ENCODE results near the gene INHBE.
"Not testable (repeated sequence)": the region's sequence is repeated elsewhere in the genome, so short reads cannot be mapped to it uniquely, and the experiment has no call there.

INHBE gene

GRCh38 chr12:57485695-57486094, 30.6 kb downstream of the INHBE start:
- no peak overlapping the region for H3K27ac Mint-ChIP-seq
- DNase-seq, result no peak
- ATAC-seq, result no peak
- H3K4me3 Mint-ChIP-seq, result no peak overlapping the region
- no peaks in the 10 kb centered on the region for H3K9me3 Mint-ChIP-seq
- H3K27me3 Mint-ChIP-seq, result no peaks in the 10 kb centered on the region
- peaks cover 45% of the 10 kb centered on the region for H3K4me1 Mint-ChIP-seq
- peaks cover 33% of the 10 kb centered on the region for H3K36me3 Mint-ChIP-seq (ENCODE audit: low read depth)

DNA sequence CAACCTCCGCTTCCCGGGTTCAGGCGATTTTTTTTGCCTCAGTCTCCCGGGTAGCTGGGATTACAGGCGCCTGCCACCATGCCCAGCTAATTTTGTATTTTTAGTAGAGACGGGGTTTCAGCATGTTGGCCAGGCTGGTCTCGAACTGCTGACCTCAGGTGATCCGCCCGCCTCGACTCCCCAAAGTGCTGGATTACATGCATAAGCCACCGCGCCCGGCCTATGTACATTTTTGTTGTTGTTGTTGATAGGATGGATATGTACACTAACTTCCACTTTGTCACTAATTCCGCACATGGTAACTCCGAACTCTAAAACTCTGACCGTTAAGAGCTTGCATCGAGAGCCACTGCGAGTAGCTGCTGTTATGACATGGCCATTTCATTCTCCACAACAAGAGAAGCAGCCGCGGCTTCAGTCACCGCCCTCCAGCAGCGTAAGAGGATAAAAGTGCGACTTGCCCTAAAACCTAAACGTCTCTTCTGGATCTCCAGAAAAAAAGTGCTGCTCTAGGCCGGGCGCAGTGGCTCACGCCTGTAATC, 32.0 kb downstream of the INHBE start:
- ATAC-seq, result no peak
- Mint-ChIP-seq H3K27ac (peak overlapping the region; percentile 93), H3K9me3 (no peaks in the 10 kb centered on the region), H3K36me3 (ENCODE audit: low read depth) (peaks cover 43% of the 10 kb centered on the region), H3K27me3 (no peaks in the 10 kb centered on the region), H3K4me3 (peak overlapping the region; percentile 97), H3K4me1 (peaks cover 39% of the 10 kb centered on the region)
- DNase-seq, result no peak

- H3K27ac Mint-ChIP-seq, result peak within 1 kb of the TSS; percentile 93
- no peaks in the 10 kb centered on the region for H3K9me3 Mint-ChIP-seq
- peaks cover 38% of the 10 kb centered on the region for H3K4me1 Mint-ChIP-seq
- ATAC-seq (peak; percentile 97), DNase-seq (peak; percentile 91)
- peak within 1 kb of the TSS; percentile 97 for H3K4me3 Mint-ChIP-seq
- H3K36me3 Mint-ChIP-seq (ENCODE audit: low read depth), result peaks cover 49% of the 10 kb centered on the region
- H3K27me3 Mint-ChIP-seq, result no peaks in the 10 kb centered on the region
Observed at GRCh38 chr12:57487597-57488401, 32.7 kb downstream of the INHBE start, which contains the start of gene MARS1. Gene MARS1 (plus strand): TSS chr12:57488068. CDS start chr12:57488091, 23 bp downstream.

DNA sequence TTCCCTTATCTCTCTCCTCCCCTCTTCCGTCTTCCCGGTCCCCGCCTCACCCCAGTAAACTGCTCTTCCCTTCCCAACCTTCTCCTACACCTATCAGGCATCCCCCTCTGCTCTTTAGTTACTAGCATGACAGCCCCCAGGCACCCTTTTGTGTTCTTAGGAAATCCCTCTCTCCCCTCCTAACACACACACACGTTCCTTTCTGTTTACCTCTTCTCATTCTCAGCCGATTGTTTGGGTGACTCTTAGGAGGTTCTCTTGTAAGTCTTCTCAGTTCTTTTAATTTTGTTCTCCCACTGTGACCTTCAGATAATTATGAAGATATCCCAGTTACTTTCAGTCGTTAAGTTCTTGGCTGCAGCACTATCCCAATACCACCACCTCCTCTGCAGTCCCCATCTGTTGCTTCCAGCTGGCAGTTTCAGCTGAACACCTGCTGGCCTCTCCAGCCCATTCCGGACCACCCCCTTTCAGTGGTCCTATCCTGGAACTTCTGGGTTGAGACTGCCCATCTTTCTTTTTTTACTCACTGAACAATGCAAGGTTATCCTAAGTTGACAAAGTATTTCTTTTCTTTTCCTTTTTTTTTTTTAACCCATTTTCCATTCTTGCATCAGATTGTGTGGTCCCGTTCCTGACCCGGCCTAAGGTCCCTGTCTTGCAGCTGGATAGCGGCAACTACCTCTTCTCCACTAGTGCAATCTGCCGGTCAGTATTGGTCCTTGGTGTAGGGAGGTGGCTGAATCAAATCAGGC, 33.5 kb downstream of the INHBE start:
- Mint-ChIP-seq H3K4me1 (peaks cover 32% of the 10 kb centered on the region), H3K4me3 (peak overlapping the region; percentile 97), H3K27me3 (no peaks in the 10 kb centered on the region), H3K9me3 (no peaks in the 10 kb centered on the region), H3K36me3 (ENCODE audit: low read depth) (peaks cover 52% of the 10 kb centered on the region), H3K27ac (peak overlapping the region; percentile 93)
- ATAC-seq, result no peak
- DNase-seq, result no peak

DNA sequence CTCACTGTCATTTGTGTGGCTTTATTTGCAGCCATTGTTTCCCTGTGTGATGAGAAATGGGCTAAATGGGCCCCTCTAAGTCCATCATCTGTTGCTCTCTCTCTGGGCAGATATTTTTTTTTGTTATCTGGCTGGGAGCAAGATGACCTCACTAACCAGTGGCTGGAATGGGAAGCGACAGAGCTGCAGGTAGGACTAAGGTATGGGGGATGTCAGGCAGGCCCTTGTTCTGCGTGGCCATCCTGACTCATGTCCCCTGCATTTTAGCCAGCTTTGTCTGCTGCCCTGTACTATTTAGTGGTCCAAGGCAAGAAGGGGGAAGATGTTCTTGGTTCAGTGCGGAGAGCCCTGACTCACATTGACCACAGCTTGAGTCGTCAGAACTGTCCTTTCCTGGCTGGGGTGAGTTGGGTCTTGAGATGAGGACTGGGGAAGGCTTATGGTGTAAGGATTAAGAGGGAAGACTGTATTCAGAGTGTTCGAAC, 34.1 kb downstream of the INHBE start:
- DNase-seq (no peak), ATAC-seq (no peak)
- peak overlapping the region; percentile 93 for H3K27ac Mint-ChIP-seq
- no peaks in the 10 kb centered on the region for H3K27me3 Mint-ChIP-seq
- peaks cover 32% of the 10 kb centered on the region for H3K4me1 Mint-ChIP-seq
- H3K36me3 Mint-ChIP-seq (ENCODE audit: low read depth), result peaks cover 55% of the 10 kb centered on the region
- H3K4me3 Mint-ChIP-seq, result peak overlapping the region; percentile 97
- no peaks in the 10 kb centered on the region for H3K9me3 Mint-ChIP-seq

DNA sequence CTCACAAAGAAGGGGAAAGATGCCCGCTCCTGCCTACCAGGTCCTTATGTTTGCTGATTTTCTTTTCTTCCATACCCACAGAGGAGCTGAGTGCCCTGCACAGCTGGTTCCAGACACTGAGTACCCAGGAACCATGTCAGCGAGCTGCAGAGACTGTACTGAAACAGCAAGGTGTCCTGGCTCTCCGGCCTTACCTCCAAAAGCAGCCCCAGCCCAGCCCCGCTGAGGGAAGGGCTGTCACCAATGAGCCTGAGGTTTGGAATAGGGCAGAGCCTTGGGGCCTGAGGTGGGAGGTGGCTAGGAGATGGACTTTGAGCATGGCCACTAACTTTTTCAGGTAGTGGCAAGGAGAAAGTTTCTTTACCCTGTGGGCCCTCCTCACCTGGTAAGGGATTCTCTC, 35.0 kb downstream of the INHBE start:
- Mint-ChIP-seq H3K4me1 (peaks cover 32% of the 10 kb centered on the region), H3K27me3 (no peaks in the 10 kb centered on the region), H3K9me3 (no peaks in the 10 kb centered on the region), H3K4me3 (peak overlapping the region; percentile 97), H3K27ac (peak overlapping the region; percentile 93), H3K36me3 (ENCODE audit: low read depth) (peaks cover 55% of the 10 kb centered on the region)
- DNase-seq, result no peak
- no peak for ATAC-seq

DNA sequence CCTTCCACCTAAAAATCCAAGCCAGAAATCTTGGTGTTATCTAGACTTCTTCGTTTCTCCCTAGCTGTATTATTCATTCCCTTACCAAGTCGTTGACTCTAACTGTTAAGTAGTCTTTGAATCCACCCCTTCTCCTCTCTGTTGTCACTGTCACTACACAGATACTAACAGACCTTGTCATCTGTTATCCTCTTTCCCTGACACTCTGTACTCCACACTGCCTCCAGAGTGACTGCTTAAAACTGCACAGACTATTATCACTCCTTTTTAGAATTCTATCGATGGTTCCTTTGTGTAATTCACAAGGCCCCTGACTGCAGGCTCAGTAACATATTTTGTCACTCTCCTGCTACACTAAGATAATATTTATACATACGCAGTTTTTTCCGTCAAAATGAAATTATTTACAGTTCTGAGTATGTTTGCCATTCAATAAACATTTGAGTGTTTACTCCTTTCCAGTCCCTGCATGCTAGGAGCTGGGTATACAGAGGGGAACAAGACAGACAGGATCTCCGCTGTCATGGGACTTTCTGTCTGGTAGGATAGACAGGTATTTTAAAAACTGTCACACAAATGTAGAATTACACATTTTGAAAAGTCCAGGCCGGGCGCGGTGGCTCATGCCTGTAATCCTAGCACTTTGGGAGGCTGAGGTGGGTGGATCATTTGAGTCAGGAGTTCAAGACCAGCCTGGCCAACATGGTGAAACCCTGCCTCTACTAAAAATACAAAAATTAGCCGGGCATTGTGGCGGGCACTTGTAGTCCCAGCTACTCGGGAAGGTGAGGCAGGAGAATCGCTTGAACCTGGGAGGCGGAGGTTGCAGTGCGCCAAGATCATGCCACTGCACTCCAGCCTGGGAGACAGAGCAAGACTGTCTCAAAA, 36.5 kb downstream of the INHBE start:
- Mint-ChIP-seq H3K36me3 (ENCODE audit: low read depth) (peaks cover 58% of the 10 kb centered on the region), H3K4me1 (peaks cover 32% of the 10 kb centered on the region), H3K4me3 (peak overlapping the region; percentile 1), H3K27me3 (no peaks in the 10 kb centered on the region), H3K27ac (no peak overlapping the region), H3K9me3 (no peaks in the 10 kb centered on the region)
- DNase-seq (no peak), ATAC-seq (no peak)

- H3K9me3 Mint-ChIP-seq, DNase-seq, H3K4me3 Mint-ChIP-seq, H3K27me3 Mint-ChIP-seq, H3K27ac Mint-ChIP-seq, ATAC-seq: not testable (repeated sequence)
- H3K4me1 Mint-ChIP-seq, result peaks cover 12% of the 10 kb centered on the region
- H3K36me3 Mint-ChIP-seq (ENCODE audit: low read depth), result peaks cover 64% of the 10 kb centered on the region
Observed at GRCh38 chr12:57495051-57495701, 40.1 kb downstream of the INHBE start.

DNA sequence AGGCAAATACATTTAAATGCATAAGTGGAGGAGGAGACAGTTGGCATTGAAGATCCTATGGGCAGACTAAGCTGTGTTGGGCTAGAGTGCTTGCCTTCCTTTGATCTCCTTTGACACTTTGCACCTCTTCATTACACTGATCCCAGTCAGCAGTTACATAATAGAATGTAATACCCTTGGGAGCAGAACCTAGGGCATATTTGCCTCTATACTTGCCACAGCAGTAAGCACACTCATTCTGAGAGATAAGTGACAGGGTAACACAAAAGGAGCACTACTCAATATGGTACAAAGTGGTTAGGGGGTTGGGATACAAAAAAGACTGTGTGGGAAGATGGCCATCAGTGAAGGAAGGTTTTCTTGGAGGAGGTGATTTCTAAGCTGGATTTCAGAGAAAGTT, 41.7 kb downstream of the INHBE start:
- Mint-ChIP-seq H3K9me3 (no peaks in the 10 kb centered on the region), H3K4me3 (no peak overlapping the region), H3K27ac (no peak overlapping the region), H3K4me1 (peaks cover 6% of the 10 kb centered on the region), H3K27me3 (no peaks in the 10 kb centered on the region), H3K36me3 (ENCODE audit: low read depth) (peaks cover 64% of the 10 kb centered on the region)
- no peak for DNase-seq
- ATAC-seq, result no peak

- Mint-ChIP-seq H3K4me1 (peaks cover 6% of the 10 kb centered on the region), H3K27ac (no peak overlapping the region), H3K9me3 (no peaks in the 10 kb centered on the region), H3K4me3 (no peak overlapping the region), H3K27me3 (no peaks in the 10 kb centered on the region), H3K36me3 (ENCODE audit: low read depth) (peaks cover 63% of the 10 kb centered on the region)
- ATAC-seq (no peak), DNase-seq (no peak)
Observed at GRCh38 chr12:57497223-57498131, 42.4 kb downstream of the INHBE start.

GRCh38 chr12:57498132-57498502, 43.0 kb downstream of the INHBE start:
- DNase-seq, result no peak

GRCh38 chr12:57498571-57498970, 43.5 kb downstream of the INHBE start:
- peak overlapping the region; percentile 30 for H3K27ac Mint-ChIP-seq
- no peak for ATAC-seq
- H3K36me3 Mint-ChIP-seq (ENCODE audit: low read depth), result peaks cover 63% of the 10 kb centered on the region
- H3K27me3 Mint-ChIP-seq, result no peaks in the 10 kb centered on the region
- no peaks in the 10 kb centered on the region for H3K9me3 Mint-ChIP-seq
- H3K4me1 Mint-ChIP-seq, result peaks cover 3% of the 10 kb centered on the region
- DNase-seq, result no peak
- H3K4me3 Mint-ChIP-seq, result no peak overlapping the region

More at GRCh38 chr12:57498132-57498502, 43.0 kb downstream of the INHBE start:
- Mint-ChIP-seq H3K9me3 (no peaks in the 10 kb centered on the region), H3K4me1 (peaks cover 3% of the 10 kb centered on the region), H3K27me3 (no peaks in the 10 kb centered on the region), H3K27ac (peak overlapping the region; percentile 30), H3K4me3 (no peak overlapping the region), H3K36me3 (ENCODE audit: low read depth) (peaks cover 60% of the 10 kb centered on the region)
- no peak for ATAC-seq

GRCh38 chr12:57500213-57500612, 45.1 kb downstream of the INHBE start:
- no peak for DNase-seq

More at GRCh38 chr12:57500213-57500612, 45.1 kb downstream of the INHBE start:
- Mint-ChIP-seq H3K27me3 (no peaks in the 10 kb centered on the region), H3K4me3 (no peak overlapping the region), H3K9me3 (no peaks in the 10 kb centered on the region), H3K27ac (no peak overlapping the region), H3K4me1 (peaks cover 4% of the 10 kb centered on the region), H3K36me3 (ENCODE audit: low read depth) (peaks cover 74% of the 10 kb centered on the region)
- ATAC-seq, result no peak
